GM19239 (cell line): ENCODE data around the gene SOSTDC1.

Experiments
- DNase-seq: peaks from one replicate; pipeline ENCODE4 v3.0.0; 2011; ENCODE audit warnings: low spot score; ENCODE audit not compliant: insufficient read length
- FAIRE-seq: peaks from 2 replicates; lab custom pipeline; 2011; peaks lifted over from hg19 to GRCh38; lab: Jason Lieb, UNC

Gene SOSTDC1

GRCh38 chr7:16420649-16421332 lies 44.7 kb downstream of the SOSTDC1 start:
- DNase-seq = peak; percentile 64
- peak; percentile 98 for FAIRE-seq

GRCh38 chr7:16420329-16420648 lies 45.2 kb downstream of the SOSTDC1 start:
- DNase-seq (no peak), FAIRE-seq (no peak)

- FAIRE-seq (no peak), DNase-seq (no peak)
Observed at GRCh38 chr7:16419859-16420258, 45.7 kb downstream of the SOSTDC1 start.

GRCh38 chr7:16419126-16419525 lies 46.4 kb downstream of the SOSTDC1 start:
- FAIRE-seq = no peak
- DNase-seq = no peak

GRCh38 chr7:16417906-16418305 lies 47.6 kb downstream of the SOSTDC1 start:
- FAIRE-seq = no peak
- DNase-seq = no peak

GRCh38 chr7:16416289-16417282 lies 49.0 kb downstream of the SOSTDC1 start:
- FAIRE-seq (no peak), DNase-seq (no peak)

GRCh38 chr7:16412274-16413254 lies 53.0 kb downstream of the SOSTDC1 start:
- no peak for FAIRE-seq
- DNase-seq = no peak
